A549 (cell line): ENCODE data around the gene COLEC12. TPM values are rescaled to one million over a fixed set of nuclear protein-coding genes. Genes with fewer than 3 reads are reported as not detected.

Experiments used
- ATAC-seq, 2 experiments: fragments of 200-7000 bp in 1 of 2; fragments of >200 bp in 1 of 2; cut with Nextera tagmentation in 1 of 2; cut with Tn5 transposase in 1 of 2; 3 replicates each; pipeline versions ENCODE4 v1.8.0 to v1.9.1; 2018 to 2020; ENCODE audit warnings: mild to moderate bottlenecking in 1 of 2, moderate library complexity in 1 of 2
- CTCF ChIA-PET: fragments of 300-600 bp; sonication (Branson Sonifier 250); formaldehyde crosslinking; extraction: SDS; loops from one replicate; lab custom pipeline; 2021; ENCODE audit warnings: antibody characterized with exemption, inconsistent platforms; lab: Yijun Ruan, JAX
- POLR2A ChIA-PET: fragments of 350-600 bp; formaldehyde crosslinking; extraction: SDS; loops from one replicate; lab custom pipeline; 2021; ENCODE audit warnings: antibody characterized with exemption, inconsistent platforms; lab: Yijun Ruan, JAX
- DNase-seq, 2 experiments: peaks; one replicate each; pipeline versions ENCODE4 v3.0.0 to v3.0.0-alpha.2; 2011 to 2016; ENCODE audit warnings: low read depth in 1 of 2, low spot score in 1 of 2
- FAIRE-seq: peaks from 2 replicates; lab custom pipeline; 2011; peaks lifted over from hg19 to GRCh38; lab: Jason Lieb, UNC
- H3K27ac ChIP-seq, 2 experiments: fragments of >200 bp; sonication (Bioruptor Twin); formaldehyde crosslinking; 3 replicates each; pipeline ENCODE4 v1.5.1; 2016 to 2017
- H3K4me1 ChIP-seq: fragments of >200 bp; sonication (Bioruptor Twin); formaldehyde crosslinking; 3 replicates; pipeline ENCODE4 v1.6.1; 2016
- H3K4me2 ChIP-seq: fragments of >200 bp; sonication (Bioruptor Twin); formaldehyde crosslinking; 3 replicates; pipeline ENCODE4 v1.6.1; 2016
- H3K4me3 ChIP-seq: fragments of >200 bp; sonication (Bioruptor Twin); formaldehyde crosslinking; 3 replicates; pipeline ENCODE4 v1.5.1; 2016
- H3K9me3 ChIP-seq: fragments of >200 bp; sonication (Bioruptor Twin); formaldehyde crosslinking; 3 replicates; pipeline ENCODE4 v1.6.1; 2016
- BHLHE40 ChIP-seq: IDR thresholded peaks from 2 replicates; pipeline ENCODE4 v1.6.1; 2012; ENCODE audit warnings: low read depth, low read length, inconsistent platforms
- CBX2 ChIP-seq: fragments of 200-600 bp; sonication (generic); IDR thresholded peaks from 2 replicates; pipeline ENCODE4 v1.6.1; 2016; ENCODE audit warnings: low read depth, mild to moderate bottlenecking, borderline replicate concordance
- CHD2 ChIP-seq: fragments of 150-350 bp; IDR thresholded peaks from 2 replicates; pipeline ENCODE4 v1.6.1; 2014; ENCODE audit warnings: low read length; ENCODE audit not compliant: partially characterized antibody
- CHD4 ChIP-seq: fragments of 200-600 bp; sonication (generic); IDR thresholded peaks from 2 replicates; pipeline ENCODE4 v1.6.1; 2016; ENCODE audit warnings: antibody characterized with exemption, mild to moderate bottlenecking, borderline replicate concordance
- EHF ChIP-seq: fragments of 250-450 bp; sonication (Bioruptor Pico); IDR thresholded peaks from 2 replicates; pipeline ENCODE4 v1.5.0; 2020; ENCODE audit warnings: mild to moderate bottlenecking
- EP300 ChIP-seq, 2 experiments: fragments of >200 bp; sonication (Bioruptor Twin); formaldehyde crosslinking; IDR thresholded peaks; 2 replicates in 1 of 2; 3 replicates in 1 of 2; pipeline ENCODE4 v1.6.1; 2016 to 2017
- FOSB ChIP-seq: fragments of 250-450 bp; sonication (Bioruptor Pico); IDR thresholded peaks from 2 replicates; pipeline ENCODE4 v1.5.0; 2020; ENCODE audit warnings: mild to moderate bottlenecking, moderate library complexity
- FOSL2 ChIP-seq, 2 experiments: fragments of 450-650 bp in 1 of 2; fragments of >200 bp in 1 of 2; sonication (Bioruptor Twin) in 1 of 2; formaldehyde crosslinking; IDR thresholded peaks; 2 replicates each; pipeline versions ENCODE4 v1.5.0 to v1.6.1; 2016 to 2020; ENCODE audit warnings: mild to moderate bottlenecking in 1 of 2, moderate library complexity in 1 of 2
- FOXS1 ChIP-seq: fragments of 250-450 bp; sonication (Bioruptor Pico); IDR thresholded peaks from 2 replicates; pipeline ENCODE4 v1.5.0; 2020; ENCODE audit warnings: mild to moderate bottlenecking, moderate library complexity
- GATA3 ChIP-seq: IDR thresholded peaks from 2 replicates; pipeline ENCODE4 v1.6.1; 2012; ENCODE audit warnings: borderline replicate concordance
- HOXA7 ChIP-seq: fragments of 250-450 bp; sonication (Bioruptor Pico); IDR thresholded peaks from 2 replicates; pipeline ENCODE4 v1.5.0; 2020; ENCODE audit warnings: mild to moderate bottlenecking, moderate library complexity
- JUN ChIP-seq, 2 experiments: fragments of >200 bp; sonication (Bioruptor Twin); formaldehyde crosslinking; IDR thresholded peaks; 2 replicates in 1 of 2; 3 replicates in 1 of 2; pipeline ENCODE4 v1.6.1; 2016 to 2017
- JUNB ChIP-seq: fragments of >200 bp; sonication (Bioruptor Twin); formaldehyde crosslinking; IDR thresholded peaks from 2 replicates; pipeline ENCODE4 v1.6.1; 2016
- KDM1A ChIP-seq: fragments of 200-600 bp; sonication (generic); IDR thresholded peaks from 2 replicates; pipeline ENCODE4 v1.6.1; 2016; ENCODE audit warnings: low read depth, mild to moderate bottlenecking
- POLR2AphosphoS2 ChIP-seq: conservative IDR thresholded peaks from 2 replicates; pipeline ENCODE4 v1.6.1; 2012; ENCODE audit warnings: low read length, improper control_type of control experiment, inconsistent platforms
- RCOR1 ChIP-seq: fragments of 150-350 bp; IDR thresholded peaks from 2 replicates; pipeline ENCODE4 v1.6.1; 2014; ENCODE audit warnings: antibody characterized with exemption, low read length, low read depth
- RFX5 ChIP-seq: fragments of 450-650 bp; IDR thresholded peaks from 2 replicates; pipeline ENCODE4 v1.7.1; 2014; ENCODE audit warnings: antibody characterized with exemption, mild to moderate bottlenecking, moderate library complexity
- RNF2 ChIP-seq: fragments of 200-600 bp; sonication (generic); IDR thresholded peaks from 2 replicates; pipeline ENCODE4 v1.6.1; 2016; ENCODE audit warnings: low read depth, mild to moderate bottlenecking, antibody characterized with exemption, moderate library complexity, borderline replicate concordance
- SREBF2 ChIP-seq: fragments of 450-650 bp; IDR thresholded peaks from 2 replicates; pipeline ENCODE4 v1.6.1; 2014; ENCODE audit warnings: mild to moderate bottlenecking, moderate library complexity
- TFCP2L1 ChIP-seq: fragments of 250-450 bp; sonication (Bioruptor Pico); IDR thresholded peaks from 2 replicates; pipeline ENCODE4 v1.5.0; 2021; ENCODE audit warnings: mild to moderate bottlenecking
- ZC3H11A ChIP-seq: fragments of 450-650 bp; IDR thresholded peaks from 2 replicates; pipeline ENCODE4 v1.6.1; 2014; ENCODE audit warnings: antibody characterized with exemption, mild to moderate bottlenecking
- ZFP36 ChIP-seq: fragments of 450-650 bp; IDR thresholded peaks from 2 replicates; pipeline ENCODE4 v1.6.1; 2014; ENCODE audit warnings: borderline replicate concordance; ENCODE audit not compliant: partially characterized antibody
- ZNF302 ChIP-seq: fragments of 250-450 bp; sonication (Bioruptor Pico); IDR thresholded peaks from 2 replicates; pipeline ENCODE4 v1.9.0; 2021; ENCODE audit warnings: inconsistent platforms, mild to moderate bottlenecking, moderate library complexity
- WGBS: methylation state at CpG from one replicate; pipeline ENCODE4 v1.1.6; 2017; ENCODE audit errors: missing lambda C conversion rate; 5-methylcytosine and 5-hydroxymethylcytosine counted together
- polyA plus RNA-seq, 4 experiments: library from polyadenylated mRNA; depleted of rRNA in 3 of 4; stranded (reverse); fragments of >200 nt; fragmentation: RNase III in 1 of 4; extraction: RNeasy Plus Mini Kit Qiagen cat#74134 plus additional on column Dnase treatment in 1 of 4; gene quantifications; 2 replicates in 3 of 4; 3 replicates in 1 of 4; pipeline ENCODE4 v1.2.3, GENCODE V29; 2011 to 2017
- TF ChIP-seq, protein P1 (sequence below): IDR thresholded peaks from 2 replicates; pipeline ENCODE4 v1.6.1; 2012; ENCODE audit warnings: low read depth, borderline replicate concordance
- TF ChIP-seq, protein P2 (sequence below): fragments of >200 bp; sonication (Bioruptor Twin); formaldehyde crosslinking; IDR thresholded peaks from 2 replicates; pipeline ENCODE4 v1.6.1; 2016
- TF ChIP-seq, protein P3 (sequence below): fragments of 200-600 bp; sonication (generic); IDR thresholded peaks from 2 replicates; pipeline ENCODE4 v1.6.1; 2016; ENCODE audit warnings: antibody characterized with exemption, mild to moderate bottlenecking, moderate library complexity
- TF ChIP-seq, protein P4 (sequence below): IDR thresholded peaks from 2 replicates; pipeline ENCODE4 v1.6.1; 2012

COLEC12 gene
- polyA plus RNA-seq, 2 of the 4 experiments (the other 2 are of a cell fraction) = 0.01 TPM; not detected in 1

DNA sequence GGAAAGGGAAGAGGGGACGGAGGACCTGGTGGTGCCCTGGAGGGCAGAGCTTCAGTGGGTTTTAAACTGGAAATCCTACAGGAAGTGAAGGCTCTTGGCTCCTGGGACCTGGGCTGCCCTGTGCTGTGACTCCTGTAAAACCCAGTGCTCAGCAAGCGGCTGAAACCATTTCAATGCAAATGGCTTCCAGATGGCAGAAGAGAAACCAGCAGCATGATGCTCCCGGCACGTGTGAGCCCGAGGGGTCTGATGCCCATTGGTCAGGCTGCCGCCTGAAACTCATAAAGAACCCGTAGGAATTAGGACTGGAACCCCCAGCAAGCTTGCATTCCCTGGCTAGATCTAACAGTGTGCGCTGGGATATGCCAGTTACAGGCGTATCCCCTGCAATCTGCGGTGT is 123.4 kb downstream of the COLEC12 start:
- WGBS = 44% methylated on average over 10 of the region's 10 CpGs
- CTCF ChIA-PET = interaction anchor here (1.0 kb wide), 1 partner anchor 18 kb away, joined by 3 read pairs; no protein-coding TSS in a partner anchor
- TF ChIP-seq, protein P1, sequence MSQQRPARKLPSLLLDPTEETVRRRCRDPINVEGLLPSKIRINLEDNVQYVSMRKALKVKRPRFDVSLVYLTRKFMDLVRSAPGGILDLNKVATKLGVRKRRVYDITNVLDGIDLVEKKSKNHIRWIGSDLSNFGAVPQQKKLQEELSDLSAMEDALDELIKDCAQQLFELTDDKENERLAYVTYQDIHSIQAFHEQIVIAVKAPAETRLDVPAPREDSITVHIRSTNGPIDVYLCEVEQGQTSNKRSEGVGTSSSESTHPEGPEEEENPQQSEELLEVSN = no peak
- no peak for TF ChIP-seq ZNF302 (CRISPR knock-in tag)
- TF ChIP-seq RFX5 = no peak
- no peak for TF ChIP-seq EP300 (IDR thresholded peaks at IDR 0.05)
- TF ChIP-seq, protein P2, sequence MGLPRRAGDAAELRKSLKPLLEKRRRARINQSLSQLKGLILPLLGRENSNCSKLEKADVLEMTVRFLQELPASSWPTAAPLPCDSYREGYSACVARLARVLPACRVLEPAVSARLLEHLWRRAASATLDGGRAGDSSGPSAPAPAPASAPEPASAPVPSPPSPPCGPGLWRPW = no peak

DNA sequence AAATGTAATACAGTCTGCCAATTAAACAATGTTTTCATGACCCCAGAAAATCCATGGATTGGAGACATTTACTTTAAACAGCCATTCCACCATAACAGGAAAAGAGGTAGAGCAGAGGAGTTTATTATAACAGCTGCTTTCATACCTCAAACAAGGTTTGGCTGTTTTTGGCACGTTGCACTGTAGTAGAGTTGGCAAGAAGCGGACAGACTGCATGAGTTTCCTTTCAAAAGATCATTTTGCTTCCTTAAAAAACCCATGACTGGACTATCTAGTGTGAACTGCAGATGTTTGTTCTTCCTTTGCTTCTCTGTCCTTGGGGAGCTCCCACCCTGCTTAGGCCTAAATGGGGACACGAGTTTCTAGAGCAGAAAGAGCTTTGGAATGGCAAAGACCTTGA is 124.2 kb downstream of the COLEC12 start:
- WGBS = 31% methylated on average over 3 of the region's 3 CpGs
- DNase-seq (no peak), ATAC-seq (no peak), FAIRE-seq (no peak)
- TF ChIP-seq FOSL2 (IDR thresholded peaks at IDR 0.05) (no peak), FOSL2 (CRISPR knock-in tag; IDR thresholded peaks at IDR 0.05) (no peak), GATA3 (no peak), SREBF2 (no peak), CHD4 (no peak), FOXS1 (CRISPR knock-in tag) (no peak), CBX2 (no peak), TFCP2L1 (no peak), POLR2AphosphoS2 (no peak), ZFP36 (no peak), KDM1A (no peak), FOSB (CRISPR knock-in tag) (no peak)
- TF ChIP-seq, protein P2 = no peak
- Histone ChIP-seq H3K4me1 (no peaks in the 10 kb centered on the region), H3K9me3 (no peaks in the 10 kb centered on the region), H3K27ac (no peak overlapping the region), H3K4me3 (no peak overlapping the region), H3K4me2 (no peak overlapping the region)
- POLR2A ChIA-PET = no interaction called here
- CTCF ChIA-PET = interaction anchor here (1.0 kb wide), 1 partner anchor 17 kb away, joined by 3 read pairs; no protein-coding TSS in a partner anchor

More for the DNA sequence above, 123.4 kb downstream of the COLEC12 start:
- no peaks in the 10 kb centered on the region for H3K4me1 ChIP-seq
- H3K27ac ChIP-seq = no peak overlapping the region
- no peak overlapping the region for H3K4me2 ChIP-seq
- FAIRE-seq (no peak), ATAC-seq (no peak), DNase-seq (no peak)
- H3K4me3 ChIP-seq = no peak overlapping the region
- POLR2A ChIA-PET = no interaction called here
- H3K9me3 ChIP-seq = no peaks in the 10 kb centered on the region

DNA sequence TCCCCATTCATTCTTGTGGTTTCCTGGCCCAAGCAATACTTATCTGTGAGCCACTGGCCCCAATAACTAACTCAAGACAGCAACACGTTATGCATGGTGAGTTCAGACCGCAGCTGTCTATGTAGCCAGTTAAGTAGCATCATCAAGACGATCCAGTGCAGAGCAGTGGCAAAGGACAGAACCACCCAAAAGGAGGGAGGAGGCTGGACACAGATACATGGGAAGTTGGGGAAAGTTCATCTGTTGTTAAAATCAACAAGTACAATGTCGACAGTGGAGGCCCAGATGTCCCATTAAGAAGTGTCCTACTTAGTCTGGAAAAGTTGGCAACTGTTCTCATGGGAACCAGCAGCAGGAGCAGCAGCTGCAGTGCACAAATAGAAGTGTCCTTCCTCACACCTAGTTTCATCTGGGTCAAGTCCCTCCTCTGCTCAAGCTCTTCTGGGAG is 125.8 kb downstream of the COLEC12 start:
- Histone ChIP-seq H3K4me1 (no peaks in the 10 kb centered on the region), H3K27ac (no peak overlapping the region), H3K4me2 (no peak overlapping the region), H3K4me3 (no peak overlapping the region), H3K9me3 (no peaks in the 10 kb centered on the region)
- ChIA-PET CTCF (no interaction called here), POLR2A (no interaction called here)
- DNase-seq (no peak), ATAC-seq (no peak), FAIRE-seq (no peak)
- no peak for TF ChIP-seq RNF2
- no peak for TF ChIP-seq FOXS1 (CRISPR knock-in tag)
- no peak for TF ChIP-seq EHF
- TF ChIP-seq FOSB (CRISPR knock-in tag) = no peak
- TF ChIP-seq CHD2 = no peak
- 52% methylated on average over 4 of the region's 4 CpGs for WGBS

DNA sequence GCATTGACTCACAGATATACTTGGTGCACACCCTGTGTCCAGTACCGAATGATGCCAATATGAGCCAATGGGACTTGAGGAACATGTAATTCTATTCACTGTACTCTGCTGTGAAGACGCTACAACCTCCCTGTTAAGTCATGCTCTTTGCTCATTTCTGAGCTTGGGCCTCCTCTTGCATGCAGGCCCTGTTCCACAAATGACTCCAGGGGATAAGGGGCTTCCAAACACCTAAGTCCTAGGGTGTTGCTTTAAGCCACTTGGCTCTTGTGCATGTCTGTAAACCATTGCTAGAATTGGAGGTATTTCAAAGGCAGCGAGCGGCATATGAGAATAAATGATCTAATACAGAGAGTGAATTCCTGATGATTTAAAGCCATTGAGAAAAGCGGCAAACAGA is 126.7 kb downstream of the COLEC12 start:
- ChIA-PET CTCF (no interaction called here), POLR2A (no interaction called here)
- no peak for ATAC-seq
- no peak for FAIRE-seq
- Histone ChIP-seq H3K9me3 (no peaks in the 10 kb centered on the region), H3K4me2 (no peak overlapping the region), H3K4me1 (no peaks in the 10 kb centered on the region), H3K27ac (no peak overlapping the region), H3K4me3 (no peak overlapping the region)
- 76% methylated on average over 5 of the region's 5 CpGs for WGBS
- DNase-seq = no peak
- no peak for TF ChIP-seq ZC3H11A
- TF ChIP-seq, protein P3, sequence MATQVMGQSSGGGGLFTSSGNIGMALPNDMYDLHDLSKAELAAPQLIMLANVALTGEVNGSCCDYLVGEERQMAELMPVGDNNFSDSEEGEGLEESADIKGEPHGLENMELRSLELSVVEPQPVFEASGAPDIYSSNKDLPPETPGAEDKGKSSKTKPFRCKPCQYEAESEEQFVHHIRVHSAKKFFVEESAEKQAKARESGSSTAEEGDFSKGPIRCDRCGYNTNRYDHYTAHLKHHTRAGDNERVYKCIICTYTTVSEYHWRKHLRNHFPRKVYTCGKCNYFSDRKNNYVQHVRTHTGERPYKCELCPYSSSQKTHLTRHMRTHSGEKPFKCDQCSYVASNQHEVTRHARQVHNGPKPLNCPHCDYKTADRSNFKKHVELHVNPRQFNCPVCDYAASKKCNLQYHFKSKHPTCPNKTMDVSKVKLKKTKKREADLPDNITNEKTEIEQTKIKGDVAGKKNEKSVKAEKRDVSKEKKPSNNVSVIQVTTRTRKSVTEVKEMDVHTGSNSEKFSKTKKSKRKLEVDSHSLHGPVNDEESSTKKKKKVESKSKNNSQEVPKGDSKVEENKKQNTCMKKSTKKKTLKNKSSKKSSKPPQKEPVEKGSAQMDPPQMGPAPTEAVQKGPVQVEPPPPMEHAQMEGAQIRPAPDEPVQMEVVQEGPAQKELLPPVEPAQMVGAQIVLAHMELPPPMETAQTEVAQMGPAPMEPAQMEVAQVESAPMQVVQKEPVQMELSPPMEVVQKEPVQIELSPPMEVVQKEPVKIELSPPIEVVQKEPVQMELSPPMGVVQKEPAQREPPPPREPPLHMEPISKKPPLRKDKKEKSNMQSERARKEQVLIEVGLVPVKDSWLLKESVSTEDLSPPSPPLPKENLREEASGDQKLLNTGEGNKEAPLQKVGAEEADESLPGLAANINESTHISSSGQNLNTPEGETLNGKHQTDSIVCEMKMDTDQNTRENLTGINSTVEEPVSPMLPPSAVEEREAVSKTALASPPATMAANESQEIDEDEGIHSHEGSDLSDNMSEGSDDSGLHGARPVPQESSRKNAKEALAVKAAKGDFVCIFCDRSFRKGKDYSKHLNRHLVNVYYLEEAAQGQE = no peak
- TF ChIP-seq EHF = no peak
- TF ChIP-seq RNF2 = no peak
- TF ChIP-seq RFX5 = no peak
- TF ChIP-seq FOSB (CRISPR knock-in tag) = no peak
- no peak for TF ChIP-seq JUN (IDR thresholded peaks at IDR 0.05)
- TF ChIP-seq HOXA7 = no peak
- TF ChIP-seq, protein P4, sequence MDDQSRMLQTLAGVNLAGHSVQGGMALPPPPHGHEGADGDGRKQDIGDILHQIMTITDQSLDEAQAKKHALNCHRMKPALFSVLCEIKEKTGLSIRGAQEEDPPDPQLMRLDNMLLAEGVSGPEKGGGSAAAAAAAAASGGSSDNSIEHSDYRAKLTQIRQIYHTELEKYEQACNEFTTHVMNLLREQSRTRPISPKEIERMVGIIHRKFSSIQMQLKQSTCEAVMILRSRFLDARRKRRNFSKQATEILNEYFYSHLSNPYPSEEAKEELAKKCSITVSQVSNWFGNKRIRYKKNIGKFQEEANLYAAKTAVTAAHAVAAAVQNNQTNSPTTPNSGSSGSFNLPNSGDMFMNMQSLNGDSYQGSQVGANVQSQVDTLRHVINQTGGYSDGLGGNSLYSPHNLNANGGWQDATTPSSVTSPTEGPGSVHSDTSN = no peak
- no peak for TF ChIP-seq RCOR1
- no peak for TF ChIP-seq KDM1A
- no peak for TF ChIP-seq JUNB
- TF ChIP-seq BHLHE40 = no peak
- no peak for TF ChIP-seq SREBF2
